Subcutaneous adipose tissue (tissue), 4 donors: ENCODE data around the gene BANP. TPM values are rescaled to one million over a fixed set of nuclear protein-coding genes. Genes with fewer than 3 reads are reported as not detected.

Experiments used
- total RNA-seq, 4 donors: library from RNA; depleted of rRNA; stranded (reverse); fragments of >200 nt; gene quantifications; one replicate each; pipeline ENCODE4 v1.1.0, GENCODE V29; 2016
- TF ChIP-seq, protein P1 (sequence below): fragments of 450-650 bp; IDR thresholded peaks from one replicate; pipeline ENCODE4 v1.5.1; 2016; ENCODE audit warnings: low read depth, mild to moderate bottlenecking, control low read depth, antibody characterized with exemption, moderate library complexity

Gene BANP
- total RNA-seq, 4 donors from 2014 or later: 12.9 to 21.1 (median 16.9) TPM

GRCh38 chr16:87960852-87961251 is 9.6 kb downstream of the BANP start:
- TF ChIP-seq, protein P1, sequence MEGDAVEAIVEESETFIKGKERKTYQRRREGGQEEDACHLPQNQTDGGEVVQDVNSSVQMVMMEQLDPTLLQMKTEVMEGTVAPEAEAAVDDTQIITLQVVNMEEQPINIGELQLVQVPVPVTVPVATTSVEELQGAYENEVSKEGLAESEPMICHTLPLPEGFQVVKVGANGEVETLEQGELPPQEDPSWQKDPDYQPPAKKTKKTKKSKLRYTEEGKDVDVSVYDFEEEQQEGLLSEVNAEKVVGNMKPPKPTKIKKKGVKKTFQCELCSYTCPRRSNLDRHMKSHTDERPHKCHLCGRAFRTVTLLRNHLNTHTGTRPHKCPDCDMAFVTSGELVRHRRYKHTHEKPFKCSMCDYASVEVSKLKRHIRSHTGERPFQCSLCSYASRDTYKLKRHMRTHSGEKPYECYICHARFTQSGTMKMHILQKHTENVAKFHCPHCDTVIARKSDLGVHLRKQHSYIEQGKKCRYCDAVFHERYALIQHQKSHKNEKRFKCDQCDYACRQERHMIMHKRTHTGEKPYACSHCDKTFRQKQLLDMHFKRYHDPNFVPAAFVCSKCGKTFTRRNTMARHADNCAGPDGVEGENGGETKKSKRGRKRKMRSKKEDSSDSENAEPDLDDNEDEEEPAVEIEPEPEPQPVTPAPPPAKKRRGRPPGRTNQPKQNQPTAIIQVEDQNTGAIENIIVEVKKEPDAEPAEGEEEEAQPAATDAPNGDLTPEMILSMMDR: no peak

- TF ChIP-seq, protein P1: no peak
Measured at GRCh38 chr16:87961623-87962022, 10.4 kb downstream of the BANP start.

GRCh38 chr16:87963400-87963799 is 12.2 kb downstream of the BANP start:
- TF ChIP-seq, protein P1: no peak

DNA sequence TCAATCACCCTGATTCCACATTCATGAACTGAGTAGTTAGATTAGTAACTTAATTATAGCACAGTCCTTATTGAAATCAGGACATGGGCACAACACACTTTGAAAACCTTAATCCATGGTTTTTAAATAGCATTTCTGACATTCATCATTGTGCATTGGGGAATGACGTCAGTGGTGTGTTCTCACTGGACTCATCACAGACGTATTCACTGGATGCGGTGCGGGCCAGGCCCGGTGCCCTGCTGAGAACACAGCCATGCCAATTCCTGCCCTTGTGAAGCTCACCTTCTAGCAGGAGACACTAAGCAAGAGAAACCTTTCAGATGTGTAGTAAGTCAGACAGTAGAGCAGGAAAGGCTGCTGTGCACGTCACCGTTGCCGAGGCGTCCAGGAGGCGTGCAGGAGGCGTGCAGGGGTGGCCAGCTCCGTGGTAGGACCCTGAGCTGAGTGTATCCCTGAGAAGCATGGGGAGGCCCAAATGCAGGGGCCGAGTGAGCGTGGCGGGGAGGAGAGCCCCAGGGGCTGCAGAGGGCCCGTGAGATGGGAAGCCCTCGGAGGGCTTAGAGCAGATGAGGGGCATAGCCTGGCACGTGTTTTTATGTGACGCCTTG is 12.9 kb downstream of the BANP start:
- TF ChIP-seq, protein P1: no peak

DNA sequence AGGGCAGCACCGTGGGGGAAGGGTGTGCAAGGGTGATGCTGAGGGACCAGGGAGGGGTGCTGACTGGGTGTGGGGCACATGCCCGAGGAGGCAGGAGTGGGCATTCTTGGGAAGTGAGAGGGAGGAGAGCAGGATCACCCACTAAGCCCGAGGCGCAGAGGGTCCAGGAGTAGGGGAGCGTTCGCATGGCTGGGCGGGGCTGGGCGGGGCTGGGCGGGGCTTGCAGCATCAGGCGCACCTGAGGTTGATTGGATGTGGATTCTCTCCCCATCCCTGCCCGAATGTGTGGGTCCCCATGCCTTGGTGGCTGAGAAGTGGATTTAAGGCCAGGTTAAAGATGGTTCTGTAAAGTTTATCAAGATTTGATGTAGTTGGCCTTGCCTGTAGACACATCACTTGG is 14.2 kb downstream of the BANP start:
- TF ChIP-seq, protein P1: no peak

DNA sequence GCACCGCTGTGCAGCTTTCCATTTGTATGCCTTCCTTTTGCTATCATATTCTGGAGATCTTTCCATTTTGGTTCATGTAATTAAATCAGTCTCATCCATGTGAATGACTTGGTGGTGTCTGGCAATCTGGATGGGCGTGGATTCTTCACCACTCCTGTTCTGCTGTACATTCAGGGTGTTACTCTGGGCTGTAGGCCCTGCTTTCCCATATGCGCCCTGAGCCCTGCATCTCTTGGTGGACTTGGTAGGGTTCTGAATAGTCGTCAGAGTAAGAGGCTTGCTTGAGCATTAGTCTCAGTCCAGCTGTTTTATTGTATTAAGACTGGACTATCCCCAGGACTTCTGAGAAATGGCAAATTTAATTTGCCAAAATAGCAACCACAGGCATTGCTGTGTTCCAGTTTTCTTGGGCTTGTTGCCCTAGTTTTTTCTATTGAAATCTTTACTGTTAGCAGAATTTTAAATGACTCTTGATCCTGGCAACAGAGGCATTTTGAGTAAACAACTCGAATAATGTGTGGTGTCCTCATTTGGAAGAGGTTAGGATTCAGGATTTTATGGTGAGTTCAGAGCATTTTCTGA is 14.9 kb downstream of the BANP start:
- TF ChIP-seq, protein P1: no peak

- TF ChIP-seq, protein P1: no peak
Measured at GRCh38 chr16:87966685-87967185, 15.5 kb downstream of the BANP start.
